Fibroblast of villous mesenchyme (primary cell): ENCODE data around the gene CFAP58. TPM values are rescaled to one million over a fixed set of nuclear protein-coding genes. Genes with fewer than 3 reads are reported as not detected.

Source experiments
- DNase-seq: peaks from one replicate; pipeline ENCODE4 v3.0.0-alpha.2; 2010; ENCODE audit warnings: low read depth
- H3K4me3 ChIP-seq: 2 replicates; pipeline ENCODE4 v1.5.1; 2011; ENCODE audit warnings: low read depth, mild to moderate bottlenecking, low read length
- total RNA-seq: library from RNA; depleted of rRNA; stranded (reverse); fragments of >200 nt; gene quantifications from 2 replicates; pipeline ENCODE4 v1.2.3, GENCODE V29; 2012
- TF ChIP-seq, protein P1 (sequence below): IDR thresholded peaks from 2 replicates; pipeline ENCODE4 v1.5.1; 2012; ENCODE audit warnings: low read depth, mild to moderate bottlenecking, low read length; ENCODE audit not compliant: insufficient read depth

CFAP58 gene
- total RNA-seq, 1 donor: 0.43 TPM

GRCh38 chr10:104492329-104492940, 138.8 kb downstream of the CFAP58 start:
- TF ChIP-seq, protein P1, sequence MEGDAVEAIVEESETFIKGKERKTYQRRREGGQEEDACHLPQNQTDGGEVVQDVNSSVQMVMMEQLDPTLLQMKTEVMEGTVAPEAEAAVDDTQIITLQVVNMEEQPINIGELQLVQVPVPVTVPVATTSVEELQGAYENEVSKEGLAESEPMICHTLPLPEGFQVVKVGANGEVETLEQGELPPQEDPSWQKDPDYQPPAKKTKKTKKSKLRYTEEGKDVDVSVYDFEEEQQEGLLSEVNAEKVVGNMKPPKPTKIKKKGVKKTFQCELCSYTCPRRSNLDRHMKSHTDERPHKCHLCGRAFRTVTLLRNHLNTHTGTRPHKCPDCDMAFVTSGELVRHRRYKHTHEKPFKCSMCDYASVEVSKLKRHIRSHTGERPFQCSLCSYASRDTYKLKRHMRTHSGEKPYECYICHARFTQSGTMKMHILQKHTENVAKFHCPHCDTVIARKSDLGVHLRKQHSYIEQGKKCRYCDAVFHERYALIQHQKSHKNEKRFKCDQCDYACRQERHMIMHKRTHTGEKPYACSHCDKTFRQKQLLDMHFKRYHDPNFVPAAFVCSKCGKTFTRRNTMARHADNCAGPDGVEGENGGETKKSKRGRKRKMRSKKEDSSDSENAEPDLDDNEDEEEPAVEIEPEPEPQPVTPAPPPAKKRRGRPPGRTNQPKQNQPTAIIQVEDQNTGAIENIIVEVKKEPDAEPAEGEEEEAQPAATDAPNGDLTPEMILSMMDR: no peak
- no peak for DNase-seq
- H3K4me3 ChIP-seq: no peak overlapping the region

GRCh38 chr10:104498347-104499081, 144.9 kb downstream of the CFAP58 start:
- H3K4me3 ChIP-seq: no peak overlapping the region
- TF ChIP-seq, protein P1: no peak
- no peak for DNase-seq

- H3K4me3 ChIP-seq: no peak overlapping the region
- TF ChIP-seq, protein P1: no peak
- no peak for DNase-seq
Measured at GRCh38 chr10:104501449-104501848, 147.8 kb downstream of the CFAP58 start.

GRCh38 chr10:104501864-104502579, 148.4 kb downstream of the CFAP58 start:
- H3K4me3 ChIP-seq: no peak overlapping the region
- no peak for DNase-seq
- TF ChIP-seq, protein P1: no peak

DNA sequence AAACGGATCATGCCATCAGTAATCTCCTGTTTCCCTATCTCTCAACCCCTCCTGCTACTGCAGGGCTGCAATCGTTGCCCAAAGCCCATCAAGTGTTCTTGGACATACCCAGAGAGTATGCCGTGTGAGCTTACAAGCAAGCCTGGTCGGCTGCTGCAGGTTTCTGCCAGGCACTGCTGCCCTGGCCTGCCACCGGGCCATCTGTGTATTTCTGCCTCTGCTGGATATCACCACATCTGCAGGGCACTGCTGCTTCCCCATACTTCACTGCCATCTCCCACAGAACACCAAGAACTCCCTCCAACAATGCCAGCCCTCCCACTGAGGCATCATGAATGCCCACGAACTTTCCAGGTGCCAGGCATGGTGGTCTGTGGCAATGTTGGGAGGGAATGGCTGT, 149.3 kb downstream of the CFAP58 start:
- no peak overlapping the region for H3K4me3 ChIP-seq
- no peak for DNase-seq
- TF ChIP-seq, protein P1: no peak

Other genes with a start within 250 kb of the CFAP58 start
- gene SFR1, start 231.7 kb upstream of the CFAP58 start, total RNA-seq: 6.1 and 8.2 TPM in 2 replicates
- gene CFAP43, start 121.5 kb upstream of the CFAP58 start, total RNA-seq: under 0.01 TPM in 1 of 2 replicates, not detected in the other
- 156 and 175 TPM in 2 replicates for gene GSTO1, start 98.9 kb upstream of the CFAP58 start, total RNA-seq
- gene GSTO2, start 84.6 kb upstream of the CFAP58 start, total RNA-seq: 1.9 and 2.2 TPM in 2 replicates
- gene ITPRIP, start 15.4 kb upstream of the CFAP58 start, total RNA-seq: 9.9 and 10.3 TPM in 2 replicates